ENCODE measurements around the gene MYO1H. TPM values are rescaled to one million over a fixed set of nuclear protein-coding genes. Genes with fewer than 3 reads are reported as not detected.

MYO1H gene
- total RNA-seq, 1 experiment from 2014 or later = 0.26 TPM

- Histone ChIP-seq H2BK15ac (ENCODE audit: low read depth, low read length) (no peak overlapping the region), H2AFZ (ENCODE audit: low read length) (no peak overlapping the region), H3K79me1 (ENCODE audit: insufficient read depth, low read depth, low read length, poor library complexity, severe bottlenecking) (peaks cover 6% of the 10 kb centered on the region), H3K27me3 (ENCODE audit: insufficient read depth, low read length) (no peaks in the 10 kb centered on the region), H4K20me1 (ENCODE audit: control insufficient read depth, insufficient read depth, insufficient read length) (no peaks in the 10 kb centered on the region), H3K27ac (ENCODE audit: insufficient read length, low read depth, low read length) (no peak overlapping the region), H2BK20ac (ENCODE audit: low read depth, low read length, poor library complexity, severe bottlenecking) (no peak overlapping the region), H3K23me2 (ENCODE audit: insufficient read length, low read depth, low read length, poor library complexity, severe bottlenecking) (peaks cover 6% of the 10 kb centered on the region), H3K14ac (ENCODE audit: insufficient read depth, low read length) (no peak overlapping the region), H3K4me1 (ENCODE audit: insufficient read depth, low read length) (no peaks in the 10 kb centered on the region), H2AK5ac (ENCODE audit: insufficient read length, low read length) (no peak overlapping the region), H2BK120ac (ENCODE audit: low read depth, low read length, poor library complexity, severe bottlenecking) (no peak overlapping the region), H2BK12ac (ENCODE audit: insufficient read length, low read depth, low read length) (no peak overlapping the region), H3K23ac (ENCODE audit: insufficient read length, low read depth, low read length) (no peak overlapping the region), H3K56ac (ENCODE audit: insufficient read length, low read depth, low read length) (no peak overlapping the region), H3K79me2 (ENCODE audit: insufficient read depth, low read length) (peaks cover 4% of the 10 kb centered on the region; the same call in 1 of the 2 replicates), H3T11ph (ENCODE audit: low read length) (no peak overlapping the region), H3K4ac (ENCODE audit: low read depth, low read length) (no peak overlapping the region), H2BK5ac (ENCODE audit: insufficient read length, low read length) (no peak overlapping the region), H3K9ac (ENCODE audit: extremely low read depth, insufficient read length, low read length) (no peak overlapping the region), H4K8ac (replicated peaks; ENCODE audit: insufficient read length, low read depth, low read length) (no peak overlapping the region), H4K91ac (ENCODE audit: insufficient read length, low read depth, low read length) (no peak overlapping the region), H3K18ac (ENCODE audit: insufficient read length, low read depth, low read length) (no peak overlapping the region), H4K5ac (ENCODE audit: insufficient read length, low read depth, low read length) (no peak overlapping the region), H3K9me3 (ENCODE audit: control insufficient read depth, low read depth, low read length) (no peaks in the 10 kb centered on the region), H3K4me2 (ENCODE audit: insufficient read depth, insufficient read length, low read length) (no peak overlapping the region)
- Mint-ChIP-seq H3K4me3 (no peak overlapping the region), H3K36me3 (ENCODE audit: insufficient read depth in 1 of 3, low read depth in 3 of 3) (peaks cover 9 to 39% (median 34%) of the 10 kb centered on the region in 3 experiments; a peak in 6 of 7 replicates), H3K9me3 (no peaks in the 10 kb centered on the region), H3K27ac (no peak overlapping the region; a peak in 1 of 7 replicates), H3K4me1 (peaks cover 3 to 6% of the 10 kb centered on the region in 2 experiments; a peak in 2 of 4 replicates), H3K27me3 (ENCODE audit: low read depth) (no peaks in the 10 kb centered on the region)
- WGBS (ENCODE audit: extremely low coverage, insufficient read length, low lambda C conversion rate) = no CpG with 5 or more reads among the region's 2 CpGs
- no peak for DNase-seq
- TF ChIP-seq, protein P1, sequence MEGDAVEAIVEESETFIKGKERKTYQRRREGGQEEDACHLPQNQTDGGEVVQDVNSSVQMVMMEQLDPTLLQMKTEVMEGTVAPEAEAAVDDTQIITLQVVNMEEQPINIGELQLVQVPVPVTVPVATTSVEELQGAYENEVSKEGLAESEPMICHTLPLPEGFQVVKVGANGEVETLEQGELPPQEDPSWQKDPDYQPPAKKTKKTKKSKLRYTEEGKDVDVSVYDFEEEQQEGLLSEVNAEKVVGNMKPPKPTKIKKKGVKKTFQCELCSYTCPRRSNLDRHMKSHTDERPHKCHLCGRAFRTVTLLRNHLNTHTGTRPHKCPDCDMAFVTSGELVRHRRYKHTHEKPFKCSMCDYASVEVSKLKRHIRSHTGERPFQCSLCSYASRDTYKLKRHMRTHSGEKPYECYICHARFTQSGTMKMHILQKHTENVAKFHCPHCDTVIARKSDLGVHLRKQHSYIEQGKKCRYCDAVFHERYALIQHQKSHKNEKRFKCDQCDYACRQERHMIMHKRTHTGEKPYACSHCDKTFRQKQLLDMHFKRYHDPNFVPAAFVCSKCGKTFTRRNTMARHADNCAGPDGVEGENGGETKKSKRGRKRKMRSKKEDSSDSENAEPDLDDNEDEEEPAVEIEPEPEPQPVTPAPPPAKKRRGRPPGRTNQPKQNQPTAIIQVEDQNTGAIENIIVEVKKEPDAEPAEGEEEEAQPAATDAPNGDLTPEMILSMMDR (conservative IDR thresholded peaks at IDR 0.05) = no peak
These were observed 134.8 kb downstream of the MYO1H start for GRCh38 chr12:109482491-109482890.

Data from H9 (cell line).